CD4-positive, alpha-beta T cell treated with Interleukin-4 for 4 hours (primary cell): Measurements from ENCODE around the gene GPA33.

Experiments
- DNase-seq: peaks from one replicate; pipeline ENCODE4 v3.0.0-alpha.2; 2020

GPA33 gene

DNA sequence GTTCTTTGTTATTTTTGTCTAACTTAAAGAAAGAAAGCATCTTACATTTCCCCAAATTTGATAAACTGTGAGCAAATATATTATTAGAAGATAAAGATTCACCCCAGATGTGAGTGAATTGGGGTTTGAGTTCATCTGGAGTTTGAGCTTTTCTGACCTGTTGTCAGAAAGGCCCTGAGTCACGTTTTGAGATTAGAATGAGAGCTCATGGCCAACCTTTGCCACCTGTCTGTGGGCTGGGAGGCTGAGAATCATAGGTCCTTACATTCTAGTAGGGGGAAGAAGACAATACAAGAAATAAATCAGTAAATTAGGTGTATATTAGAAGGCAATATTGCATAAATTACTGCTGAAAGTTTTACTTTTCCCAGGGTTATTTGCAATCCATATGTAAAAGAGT, 26.0 kb upstream of the GPA33 start:
- DNase-seq, result no peak

DNA sequence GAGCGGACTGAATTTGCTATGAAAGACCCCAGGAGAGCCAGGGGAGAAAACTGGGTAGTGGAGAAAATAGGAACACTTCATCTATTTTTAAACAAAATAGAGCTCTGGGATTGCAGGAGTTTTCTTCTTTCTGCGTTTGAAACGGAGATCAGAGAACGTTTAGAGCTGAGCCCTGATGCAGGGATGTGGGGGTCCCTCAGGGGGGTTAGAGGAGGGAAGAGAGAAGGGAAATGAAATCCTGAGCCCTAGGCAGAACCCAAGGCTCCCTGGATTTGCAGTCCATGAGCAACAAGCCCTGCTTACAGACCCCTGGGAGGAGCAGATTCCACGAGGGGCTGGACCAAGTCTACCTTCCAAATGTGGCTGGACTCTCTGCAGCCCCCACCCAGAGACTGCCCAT, 25.5 kb upstream of the GPA33 start:
- no peak for DNase-seq

DNA sequence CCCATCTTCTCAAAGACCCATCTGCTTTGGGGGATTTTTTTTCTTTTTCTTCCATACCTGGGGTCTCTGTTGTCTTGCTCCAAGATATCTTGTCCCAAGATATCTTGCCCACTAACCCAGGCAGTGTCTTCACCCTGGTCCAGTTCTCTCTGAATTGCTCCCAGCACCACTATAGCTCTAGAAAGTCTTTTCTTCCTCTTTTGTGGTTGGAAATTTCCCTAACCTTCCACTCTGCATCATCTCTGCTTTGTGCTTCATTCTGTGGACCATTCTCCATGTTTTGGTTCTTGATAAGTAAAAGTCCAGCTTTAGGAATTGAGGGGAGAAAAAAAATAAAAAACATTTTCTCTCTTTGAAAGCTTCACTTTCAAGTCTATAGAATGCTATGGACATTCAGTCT, 24.5 kb upstream of the GPA33 start:
- no peak for DNase-seq

DNA sequence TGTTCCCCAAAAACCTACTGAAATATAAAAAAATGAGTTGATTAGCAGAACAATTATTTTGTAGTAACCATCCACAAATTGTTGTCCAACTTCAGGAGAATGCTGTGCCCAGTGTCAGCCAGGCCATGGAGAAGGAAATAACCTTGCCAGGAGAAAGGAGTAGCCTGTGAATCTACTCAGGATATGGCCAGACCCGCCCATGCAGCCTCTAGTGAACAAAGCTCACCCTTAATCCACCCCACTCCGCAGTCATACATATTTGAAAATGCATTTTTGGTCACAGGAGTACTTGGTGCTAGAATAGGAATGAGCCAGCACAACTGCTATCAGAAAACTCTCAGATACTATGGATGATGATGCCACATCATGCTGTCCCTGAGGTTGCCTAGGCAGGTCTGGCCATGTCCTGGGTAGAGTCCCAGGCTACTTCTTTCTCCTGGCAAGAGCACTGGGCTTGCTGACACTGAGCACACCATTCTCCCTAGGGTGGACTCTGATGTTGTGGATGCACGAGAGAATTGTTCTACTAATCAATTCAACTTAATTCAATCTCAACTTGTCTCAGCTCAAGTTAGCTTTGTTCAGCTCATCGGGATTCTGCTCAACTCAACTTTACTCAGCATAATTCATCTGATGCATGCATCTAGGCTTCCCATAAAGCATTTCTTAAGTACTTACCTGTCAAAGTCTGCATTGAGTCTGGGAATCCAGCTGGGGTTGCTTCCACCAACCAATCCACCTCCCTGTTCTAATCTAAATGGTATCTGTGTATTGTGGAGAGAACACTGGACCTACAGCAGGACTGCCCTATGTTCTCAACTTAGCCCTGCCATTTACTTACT, 21.9 kb upstream of the GPA33 start:
- no peak for DNase-seq

DNA sequence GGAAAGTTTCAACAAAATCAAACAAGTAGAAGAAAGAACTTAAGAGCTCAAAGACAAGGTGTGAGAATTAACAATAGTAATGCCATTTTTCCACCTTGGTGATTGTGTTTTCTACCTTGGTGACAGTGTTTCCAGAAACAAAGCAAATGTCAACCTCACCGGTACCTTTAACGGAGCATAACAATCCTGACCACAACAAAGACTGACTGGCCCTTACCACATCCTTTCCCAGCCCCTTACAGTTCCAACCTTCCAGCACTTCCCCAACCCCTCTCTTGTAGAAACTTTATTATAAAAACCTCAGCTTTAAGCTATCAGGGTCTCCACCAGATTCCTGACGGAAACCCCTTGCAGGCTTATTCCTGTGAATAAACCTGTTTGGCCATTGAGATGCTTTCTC, 20.4 kb upstream of the GPA33 start:
- DNase-seq, result peak; percentile 30

DNA sequence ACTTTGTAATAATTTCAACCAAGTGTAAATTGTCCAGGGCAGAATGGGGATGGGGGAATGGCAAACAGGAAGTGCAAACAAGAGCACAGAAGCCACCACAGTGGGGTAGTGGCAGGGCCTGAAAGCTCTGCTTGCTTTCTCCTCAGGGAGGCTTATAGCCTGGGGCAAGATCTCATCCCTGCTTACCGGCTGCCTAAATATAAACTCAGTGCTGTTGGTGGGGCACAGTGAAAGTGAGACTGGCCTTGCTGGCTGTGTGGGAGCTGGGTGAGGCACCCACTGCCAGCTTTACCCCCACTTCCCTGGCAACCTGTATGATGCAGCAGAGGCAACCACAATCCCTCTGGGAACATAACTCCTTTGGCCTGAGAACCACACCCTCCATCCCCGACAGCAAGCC, 18.9 kb upstream of the GPA33 start:
- no peak for DNase-seq

DNA sequence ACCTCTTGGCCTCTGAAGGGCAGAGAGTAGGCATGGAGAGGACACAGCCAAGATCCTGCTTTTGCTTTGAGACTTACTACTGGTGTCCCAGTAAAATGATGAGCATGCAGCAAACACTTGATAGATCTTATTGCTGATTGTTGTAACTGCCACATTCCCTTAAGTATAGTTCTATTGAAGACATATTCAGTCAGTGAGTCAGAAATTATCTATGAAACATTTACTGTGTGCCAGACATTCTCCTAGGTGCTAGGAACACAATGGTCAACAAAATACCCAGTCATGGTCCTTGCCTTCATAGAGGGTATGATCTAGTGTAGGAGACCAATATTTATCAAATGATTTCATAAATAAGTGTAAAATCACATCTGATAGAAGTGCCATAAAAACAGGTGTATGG, 17.3 kb upstream of the GPA33 start:
- DNase-seq, result no peak

DNA sequence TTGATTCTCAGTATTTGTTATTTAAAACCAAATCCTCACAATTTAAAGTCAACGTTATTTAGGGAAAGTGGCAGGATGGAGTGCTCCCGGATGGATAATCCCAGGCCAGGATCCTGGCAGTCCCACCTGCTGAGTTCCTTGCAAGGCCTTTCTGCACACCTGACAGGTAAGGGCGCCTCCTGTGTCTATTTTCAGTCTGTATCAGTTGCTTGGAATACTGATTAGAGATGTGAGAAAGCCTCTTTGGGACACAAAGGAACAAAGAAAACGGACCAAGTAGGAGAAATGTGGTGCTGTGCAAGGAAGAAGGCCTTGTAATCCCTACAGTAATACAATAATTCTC, 15.9 kb upstream of the GPA33 start:
- DNase-seq, result no peak

DNA sequence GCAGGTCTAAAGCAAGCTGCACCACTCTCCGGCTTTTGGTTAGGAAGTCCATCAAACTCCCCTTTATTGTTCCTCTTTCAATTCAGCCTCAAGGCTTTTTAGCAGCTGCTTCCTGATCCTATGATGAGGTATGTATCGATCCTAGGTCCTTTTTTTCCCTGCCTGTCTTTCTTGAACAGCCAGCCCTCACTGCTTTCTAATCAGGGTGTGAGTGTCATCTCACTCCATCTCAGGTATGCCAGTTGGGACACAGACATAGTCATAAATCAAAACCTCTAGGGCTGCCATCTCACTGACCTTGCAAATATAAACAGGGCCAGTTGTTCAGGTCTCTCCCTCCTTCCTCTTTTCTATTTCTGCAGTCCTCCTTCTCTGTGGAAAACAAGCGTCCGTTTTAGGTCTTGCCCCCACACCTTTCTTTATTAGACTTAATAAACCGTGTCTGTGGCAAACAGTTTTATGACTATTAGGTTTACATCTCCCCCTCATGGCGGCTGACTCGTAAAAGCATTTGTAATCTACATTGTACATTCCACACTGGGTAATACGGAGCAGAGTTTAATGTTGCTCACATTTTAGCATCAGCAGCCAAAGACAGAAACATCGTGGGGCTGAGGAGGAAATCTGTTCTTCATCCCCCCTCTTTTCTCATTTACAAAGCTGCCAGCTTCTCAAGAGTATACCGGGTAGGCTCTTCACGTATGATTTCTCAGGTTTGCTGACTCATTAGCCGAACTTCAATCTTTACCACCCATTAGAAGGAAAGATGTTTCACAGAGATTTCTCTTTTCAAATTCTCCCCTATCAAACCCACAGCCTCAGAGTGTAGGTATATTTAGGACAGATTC, 15.3 kb upstream of the GPA33 start:
- DNase-seq, result no peak

DNA sequence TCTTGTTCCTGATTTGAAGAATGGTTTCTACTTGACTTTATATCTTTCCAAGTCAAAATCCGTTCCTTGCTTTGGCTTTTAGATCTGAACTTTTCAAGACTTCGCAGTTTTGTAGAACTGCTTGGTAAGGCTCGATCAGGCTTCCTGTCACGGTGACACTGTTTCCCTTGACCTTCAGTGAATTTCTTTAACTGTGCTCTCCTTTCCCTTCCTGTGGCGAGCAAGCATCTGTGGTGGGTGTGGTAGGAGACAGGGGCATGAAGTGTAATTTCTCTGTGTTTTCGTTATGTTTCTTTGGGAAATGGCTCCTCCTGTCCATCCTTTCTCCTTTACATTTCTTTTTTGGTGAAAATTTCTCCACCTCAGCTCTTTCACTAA, 14.1 kb upstream of the GPA33 start:
- DNase-seq, result no peak

DNA sequence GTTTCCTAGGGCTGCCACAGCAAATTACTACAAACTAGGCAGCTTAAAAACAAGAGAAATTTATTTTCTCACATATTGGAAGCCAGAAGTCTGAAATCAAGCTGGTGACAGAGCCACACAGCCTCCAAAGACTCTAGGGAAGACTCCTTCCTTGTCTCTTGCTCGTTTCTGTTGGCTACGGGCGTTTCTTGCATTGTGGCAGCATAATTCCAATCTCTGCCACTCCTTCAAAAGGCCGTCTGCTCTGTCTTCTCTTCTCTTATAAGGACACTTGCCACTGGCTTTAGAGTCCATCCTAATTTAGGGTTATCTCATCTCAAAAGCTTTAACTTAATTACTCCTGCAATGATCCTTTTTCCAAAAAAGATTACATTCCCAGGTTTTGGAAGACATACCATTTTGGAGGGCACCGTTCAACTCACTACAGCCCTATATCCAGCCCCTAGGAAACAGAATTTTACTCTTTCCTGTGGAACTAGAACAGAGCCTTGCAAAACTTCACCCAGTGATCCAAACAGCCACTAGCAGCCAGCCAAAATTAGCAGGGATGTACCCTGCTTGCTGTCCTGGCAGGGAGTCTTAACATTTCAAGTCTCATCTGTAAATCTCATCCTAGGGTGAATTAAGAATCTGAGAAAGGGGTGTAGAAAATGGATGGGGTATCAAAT, 12.9 kb upstream of the GPA33 start:
- DNase-seq, result no peak

DNA sequence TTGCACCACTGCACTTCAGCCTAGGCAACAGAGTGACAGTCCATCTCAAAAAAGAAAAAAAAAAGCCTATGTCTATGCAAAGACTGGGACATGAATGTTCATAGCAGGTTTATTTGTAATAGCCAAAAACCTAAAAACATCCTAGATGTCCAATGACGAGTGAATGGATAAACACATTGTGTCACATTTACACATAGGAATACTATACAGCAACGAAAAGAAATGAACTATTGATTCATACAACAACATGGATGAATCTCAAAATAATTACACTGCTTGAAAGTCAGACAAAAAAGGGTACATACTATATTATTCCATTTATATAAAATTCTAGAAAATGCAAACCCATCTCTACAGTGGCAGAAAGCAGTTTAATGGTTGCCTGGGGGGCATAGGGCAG, 11.6 kb upstream of the GPA33 start:
- DNase-seq, result no peak

DNA sequence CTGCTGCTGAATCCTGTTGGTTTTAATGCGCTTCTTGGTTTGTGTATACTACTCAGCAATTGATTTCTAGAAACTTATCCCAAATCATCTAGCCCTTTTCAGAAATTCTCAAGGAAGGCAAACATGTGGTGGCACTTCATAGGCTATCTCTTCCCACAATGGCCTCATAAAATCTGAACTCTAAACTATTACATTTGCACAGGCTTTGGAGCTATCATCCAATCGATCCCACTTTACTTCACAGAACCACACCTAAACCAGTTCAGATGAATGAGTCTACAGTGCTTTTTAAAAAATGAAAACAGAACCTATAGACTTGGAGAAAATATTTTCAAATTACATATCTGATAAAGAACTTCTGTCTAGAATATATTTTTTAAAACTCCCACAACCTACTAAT, 10.6 kb upstream of the GPA33 start:
- no peak for DNase-seq

DNA sequence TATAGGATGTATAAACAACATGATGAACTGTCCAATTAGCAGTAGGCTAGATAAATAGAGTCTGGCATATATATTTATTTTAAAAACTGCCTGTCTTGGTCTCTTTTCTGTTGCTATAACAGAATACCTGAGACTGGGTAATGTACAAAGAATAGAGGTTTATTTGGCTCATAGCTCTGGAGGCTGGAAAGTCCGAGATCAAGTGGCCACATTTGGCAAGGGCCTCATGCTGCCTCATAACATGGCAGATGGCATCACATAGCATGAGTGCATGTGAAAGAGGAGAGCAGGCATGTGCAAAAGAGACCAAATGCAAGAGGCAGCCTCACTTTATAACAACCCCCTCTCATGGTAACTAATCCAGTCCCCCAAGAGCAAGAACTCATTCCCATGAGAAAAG, 9.7 kb upstream of the GPA33 start:
- no peak for DNase-seq

DNA sequence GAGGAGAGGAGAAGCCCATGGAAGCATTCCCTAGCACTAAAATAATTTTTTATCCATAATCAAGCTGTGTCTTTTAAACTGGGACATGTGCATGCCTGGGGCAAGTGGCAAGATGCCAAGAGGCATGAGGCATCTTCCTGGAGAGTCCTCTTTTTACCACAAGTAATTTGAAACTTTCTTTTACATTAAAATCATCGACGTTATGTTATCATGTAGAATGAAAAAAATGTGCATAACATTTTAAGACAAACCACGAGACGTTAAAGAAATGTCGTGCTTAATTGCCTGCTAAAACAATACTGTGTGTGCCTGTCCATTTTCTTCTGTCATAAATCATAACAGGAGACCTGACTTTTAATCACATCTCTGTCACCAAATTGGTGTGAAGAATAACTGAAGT, 5.2 kb upstream of the GPA33 start:
- no peak for DNase-seq

DNA sequence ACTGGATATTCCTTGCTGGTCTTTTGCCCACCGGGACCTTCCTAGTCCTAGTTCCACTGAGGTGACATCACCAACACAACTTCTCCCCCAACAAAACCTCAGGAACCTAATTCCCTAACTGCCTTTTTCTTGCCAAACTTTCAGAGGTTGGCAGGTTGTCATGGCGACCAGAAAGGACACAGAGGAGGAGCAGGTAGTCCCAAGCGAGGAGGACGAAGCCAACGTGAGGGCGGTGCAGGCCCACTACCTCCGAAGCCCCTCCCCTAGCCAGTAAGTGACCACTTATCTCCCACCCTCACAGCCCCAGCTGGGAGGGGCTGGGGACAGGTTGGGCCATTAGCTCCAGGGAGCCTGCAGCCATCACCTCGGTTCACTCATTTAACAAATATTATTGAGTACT, 4.5 kb upstream of the GPA33 start:
- DNase-seq, result no peak

DNA sequence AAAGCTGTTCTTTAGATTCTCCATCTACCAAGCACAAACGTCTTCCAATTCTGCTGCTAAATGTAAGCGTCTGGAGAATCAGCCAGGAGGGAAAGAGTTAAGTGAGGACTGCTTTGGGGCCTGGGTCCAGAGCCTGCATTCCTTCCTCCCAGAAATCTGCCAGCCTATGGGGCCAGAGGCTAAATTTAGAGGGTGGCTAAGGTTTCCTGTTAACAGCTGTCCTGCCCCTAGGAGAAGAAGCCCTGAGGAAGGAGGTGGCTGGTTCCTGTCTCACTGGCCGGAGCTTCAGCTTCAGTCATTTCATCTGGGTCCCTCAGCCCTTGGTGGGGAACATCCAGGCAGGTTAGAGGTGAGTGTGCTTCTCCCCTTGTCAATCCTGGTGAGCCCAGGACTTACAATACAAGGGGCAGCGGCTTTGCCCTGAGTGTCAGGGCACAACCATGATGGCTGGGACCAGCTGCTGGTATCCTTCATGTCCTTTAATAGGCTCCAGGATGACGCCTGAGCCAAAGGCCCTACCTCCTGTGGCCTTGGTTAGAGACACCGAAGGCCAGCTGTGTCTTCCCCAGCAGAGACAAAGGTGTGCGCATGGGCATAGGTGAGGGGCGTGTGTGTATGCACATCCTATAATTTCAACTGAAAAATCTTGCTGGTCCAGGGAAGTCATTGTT, 3.8 kb upstream of the GPA33 start, which contains the start of gene STYXL2:
Gene STYXL2 (plus strand): TSS at position 230 of the 671 bp plus-strand sequence. CDS start 775 bp downstream, outside the sequence.
- DNase-seq, result no peak

DNA sequence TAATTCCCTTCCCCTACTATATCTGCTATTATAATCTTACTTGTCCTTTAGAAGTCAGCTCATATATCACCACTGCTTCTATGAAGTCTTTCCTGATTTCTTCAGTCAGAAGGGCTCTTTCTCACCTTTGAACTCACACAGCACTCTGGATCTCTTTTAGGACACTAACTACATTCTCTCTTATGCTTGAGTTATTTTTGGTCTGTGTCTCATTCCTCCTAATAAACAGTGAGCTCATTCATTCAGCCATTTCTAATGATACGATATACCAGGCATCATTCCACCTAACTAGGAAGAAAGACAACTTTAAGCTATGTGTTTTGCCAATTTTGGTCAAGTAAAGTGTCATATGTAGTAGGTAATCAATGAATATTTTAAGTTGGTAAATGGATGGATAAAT, 2.5 kb upstream of the GPA33 start:
- no peak for DNase-seq

DNA sequence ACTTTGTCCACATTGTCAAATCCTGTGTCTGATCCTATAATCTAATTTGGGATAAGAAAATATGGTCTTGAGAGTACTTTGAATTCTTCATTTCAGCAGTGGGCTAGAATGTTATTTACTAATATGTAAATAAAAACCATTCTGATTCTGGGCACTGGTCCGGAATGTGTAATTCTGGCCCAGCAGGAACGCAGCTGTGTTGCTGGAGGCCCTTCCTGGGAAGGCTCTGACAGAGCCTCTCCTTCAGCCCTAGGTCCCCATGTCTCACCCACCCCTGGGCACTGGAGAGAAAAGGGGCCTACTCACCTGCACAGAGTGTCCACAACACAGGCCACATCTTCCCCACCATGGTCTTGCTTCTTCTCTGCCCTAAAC, 251 bp downstream of the GPA33 start:
- DNase-seq, result no peak

DNA sequence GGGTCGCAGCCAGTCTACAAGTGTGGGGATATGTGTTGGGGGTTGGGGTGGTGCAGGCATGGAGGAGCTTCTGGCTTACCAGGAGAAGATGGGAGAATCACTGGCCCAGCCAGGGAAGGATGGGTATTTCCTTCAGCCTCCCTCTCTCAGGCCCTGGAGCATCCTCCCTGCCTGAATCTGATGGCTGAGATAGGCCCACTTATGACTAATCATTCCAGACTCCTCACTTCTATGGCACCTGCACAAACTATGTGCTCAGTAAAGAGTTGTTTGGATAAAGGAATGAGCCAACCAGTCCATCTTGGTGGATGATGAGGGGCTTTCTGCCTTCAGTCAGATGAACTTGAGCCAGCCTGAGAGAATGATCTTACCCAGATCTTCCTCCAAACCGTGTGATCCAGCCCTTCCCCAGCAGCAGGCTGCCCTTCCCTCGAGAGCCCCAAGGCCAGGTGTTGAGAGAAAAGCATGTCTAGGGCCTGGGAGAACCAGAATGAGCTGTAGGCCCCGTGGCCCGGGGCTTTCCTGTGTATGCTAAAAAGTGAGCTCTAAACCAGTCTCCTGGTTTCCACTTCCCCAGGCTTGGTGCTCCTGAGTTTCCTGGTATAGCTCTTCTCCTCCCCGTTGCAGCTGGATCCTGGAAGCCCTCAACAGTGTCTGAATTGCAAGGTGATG, 1.3 kb downstream of the GPA33 start:
- no peak for DNase-seq

DNA sequence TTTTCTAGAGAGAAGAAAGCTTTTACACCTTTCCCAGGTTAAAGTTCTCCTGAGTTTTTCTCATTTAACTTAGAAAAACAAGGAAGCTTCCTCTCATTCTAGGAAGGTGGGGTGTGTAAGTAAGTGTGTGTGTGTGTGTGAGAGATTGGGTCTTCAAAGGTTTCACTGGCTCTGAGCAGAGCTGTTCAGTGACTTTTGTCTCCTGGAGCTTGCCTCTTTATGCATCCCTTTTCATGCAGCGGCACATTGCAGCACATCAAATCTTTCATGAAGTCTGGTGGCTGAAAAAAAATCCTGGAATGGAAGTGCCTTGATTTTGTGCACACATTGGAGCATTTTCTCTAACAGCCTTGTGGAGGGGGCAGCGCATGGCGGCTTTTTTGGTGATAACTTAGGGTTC, 3.4 kb downstream of the GPA33 start:
- DNase-seq, result no peak

DNA sequence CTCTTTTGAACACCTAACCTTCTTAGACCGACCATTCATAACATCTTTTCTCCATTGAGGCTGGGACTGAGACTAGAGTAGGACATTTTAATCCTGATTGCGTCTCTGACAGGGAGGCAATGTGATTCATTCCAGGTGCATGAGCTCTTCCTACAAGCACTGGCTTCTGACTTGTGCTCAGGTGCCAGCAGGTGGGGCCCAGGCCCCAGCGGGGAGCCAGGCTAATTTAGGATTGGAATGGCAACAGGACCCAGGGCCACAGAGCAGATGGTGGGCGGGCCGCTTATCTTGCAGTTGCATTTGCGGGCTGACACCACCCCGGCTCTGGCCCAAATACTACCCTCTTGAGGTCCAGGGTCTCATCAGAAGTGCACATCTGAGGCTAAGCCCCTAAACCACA, 4.1 kb downstream of the GPA33 start:
- no peak for DNase-seq

DNA sequence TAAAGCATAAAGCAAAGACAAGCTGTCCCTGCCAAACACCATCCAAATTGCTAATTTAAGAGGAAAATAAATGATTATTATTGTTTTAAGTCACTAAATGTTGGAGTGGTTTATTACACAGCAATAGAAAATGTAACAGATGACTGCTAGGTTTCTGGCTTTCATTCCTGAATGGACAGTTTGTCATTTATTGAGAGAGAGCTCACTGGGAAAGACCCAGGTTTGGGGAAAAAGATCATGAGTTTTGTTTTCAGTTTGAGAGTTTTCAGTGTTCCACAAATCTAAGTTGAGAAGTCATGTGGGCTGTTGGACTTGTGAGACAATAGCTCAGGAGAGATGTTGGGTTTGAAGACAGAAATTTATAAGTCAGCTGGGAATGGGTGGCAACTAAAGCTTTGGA, 5.4 kb downstream of the GPA33 start:
- DNase-seq, result no peak
